GM21447 (cell line): ENCODE measurements around the gene SNX9.
"Not testable (repeated sequence)": the region's sequence is repeated elsewhere in the genome, so short reads cannot be mapped to it uniquely, and the experiment has no call there.

Experiments used
- ATAC-seq: cut with Tn5 transposase; IDR thresholded peaks from one replicate; pipeline ENCODE4 v1.9.1; 2021; ENCODE audit not compliant: unreplicated experiment

SNX9 gene

GRCh38 chr6:157830354-157831017 lies 7.4 kb downstream of the SNX9 start:
- ATAC-seq, result peak; percentile 94

- ATAC-seq, result no peak
Measured at GRCh38 chr6:157831018-157831369, 7.9 kb downstream of the SNX9 start.

GRCh38 chr6:157831424-157832249 lies 8.6 kb downstream of the SNX9 start:
- no peak for ATAC-seq

GRCh38 chr6:157832250-157832967 lies 9.4 kb downstream of the SNX9 start:
- ATAC-seq, result no peak

GRCh38 chr6:157834549-157834948 lies 11.5 kb downstream of the SNX9 start:
- no peak for ATAC-seq

GRCh38 chr6:157838718-157839430 lies 15.8 kb downstream of the SNX9 start:
- no peak for ATAC-seq

GRCh38 chr6:157839606-157840005 lies 16.6 kb downstream of the SNX9 start:
- no peak for ATAC-seq

- ATAC-seq, result no peak
Measured at GRCh38 chr6:157840261-157840660, 17.2 kb downstream of the SNX9 start.

- ATAC-seq, result no peak
Measured at GRCh38 chr6:157840776-157841175, 17.7 kb downstream of the SNX9 start.

GRCh38 chr6:157841211-157841840 lies 18.3 kb downstream of the SNX9 start:
- peak; percentile 94 for ATAC-seq

- no peak for ATAC-seq
Measured at GRCh38 chr6:157842212-157842611, 19.2 kb downstream of the SNX9 start.

GRCh38 chr6:157844196-157844595 lies 21.1 kb downstream of the SNX9 start:
- ATAC-seq, result not testable (repeated sequence)

GRCh38 chr6:157845493-157846259 lies 22.6 kb downstream of the SNX9 start:
- ATAC-seq, result no peak

GRCh38 chr6:157847846-157848245 lies 24.8 kb downstream of the SNX9 start:
- ATAC-seq, result no peak

GRCh38 chr6:157848693-157849092 lies 25.6 kb downstream of the SNX9 start:
- no peak for ATAC-seq

GRCh38 chr6:157849288-157850017 lies 26.4 kb downstream of the SNX9 start:
- no peak for ATAC-seq

GRCh38 chr6:157850030-157850429 lies 27.0 kb downstream of the SNX9 start:
- ATAC-seq, result no peak

- ATAC-seq, result no peak
Measured at GRCh38 chr6:157853018-157853805, 30.2 kb downstream of the SNX9 start.
